Measurements from ENCODE around the gene ZNF227. TPM values are rescaled to one million over a fixed set of nuclear protein-coding genes. Genes with fewer than 3 reads are reported as not detected.
"Not testable (repeated sequence)": the region's sequence is repeated elsewhere in the genome, so short reads cannot be mapped to it uniquely, and the experiment has no call there.

The ZNF227 gene
- total RNA-seq, 4 donors from 2014 or later: 10.9 to 13.3 (median 12.4) TPM

DNA sequence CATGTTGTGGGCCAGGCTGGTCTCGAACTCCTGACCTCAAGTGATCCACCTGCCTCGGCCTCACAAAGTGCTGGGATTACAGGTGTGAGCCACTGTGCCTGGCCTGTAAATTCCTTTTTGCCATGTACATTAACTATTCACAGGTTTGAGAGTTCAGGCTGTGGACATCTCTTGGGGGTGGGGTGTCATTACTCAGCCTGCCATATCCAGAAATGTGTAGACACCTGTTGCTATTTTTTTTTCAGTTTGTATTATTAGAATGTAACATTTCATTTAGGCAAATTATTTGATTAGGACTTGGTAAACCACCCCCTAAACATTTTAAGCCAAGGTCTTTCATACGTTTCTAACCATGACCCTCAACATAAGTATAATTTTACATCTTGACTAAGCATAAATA is 20.5 kb downstream of the ZNF227 start:
- Histone ChIP-seq H3K4me1 (no peaks in the 10 kb centered on the region), H3K9me3 (peaks cover 6 to 92% (median 83%) of the 10 kb centered on the region in 4 donors), H3K27me3 (no peaks in the 10 kb centered on the region), H3K36me3 (peaks cover 89 to 94% (median 91%) of the 10 kb centered on the region in 4 donors), H3K27ac (replicated peaks in 1 of 4) (no peak overlapping the region), H3K4me3 (no peak overlapping the region)
- no peak for DNase-seq (ENCODE audit: extremely low spot score)
- WGBS: 85% methylated on average over 3 of the region's 3 CpGs
- intact Hi-C loops (cut with DNase I): no loop called here
- TF ChIP-seq CTCF (IDR thresholded peaks at IDR 0.05) (no peak), EP300 (IDR thresholded peaks at IDR 0.05) (no peak), POLR2A (IDR thresholded peaks at IDR 0.05; ENCODE audit: low read depth) (no peak), POLR2AphosphoS5 (IDR thresholded peaks at IDR 0.05) (no peak)

- Histone ChIP-seq H3K36me3 (peaks cover 54 to 63% (median 56%) of the 10 kb centered on the region in 4 donors), H3K9me3 (peaks cover 7 to 100% (median 84%) of the 10 kb centered on the region in 4 donors), H3K4me1 (no peaks in the 10 kb centered on the region), H3K4me3 (no peak overlapping the region), H3K27me3 (no peaks in the 10 kb centered on the region), H3K27ac (replicated peaks in 1 of 4) (no peak overlapping the region)
- TF ChIP-seq POLR2AphosphoS5 (IDR thresholded peaks at IDR 0.05): no peak
- no peak for TF ChIP-seq EP300 (IDR thresholded peaks at IDR 0.05)
- TF ChIP-seq POLR2A (IDR thresholded peaks at IDR 0.05; ENCODE audit: low read depth): no peak
- no peak for TF ChIP-seq CTCF (IDR thresholded peaks at IDR 0.05)
- intact Hi-C loops (cut with DNase I): no loop called here
- WGBS: 98% methylated on average over 8 of the region's 8 CpGs
- no peak for DNase-seq (ENCODE audit: extremely low spot score)
These were observed 24.1 kb downstream of the ZNF227 start for GRCh38 chr19:44236384-44236783.

- DNase-seq (ENCODE audit: extremely low spot score); intact Hi-C loops (cut with DNase I); H3K4me3 ChIP-seq; H3K4me1 ChIP-seq; H3K27me3 ChIP-seq; H3K27ac ChIP-seq (replicated peaks in 1 of 4): not testable (repeated sequence)
- peaks cover 7 to 100% (median 98%) of the 10 kb centered on the region in 4 donors for H3K9me3 ChIP-seq
- peaks cover 0 to 22% (median 3%) of the 10 kb centered on the region in 4 donors for H3K36me3 ChIP-seq
- 98% methylated on average over 2 of the region's 2 CpGs for WGBS
These were observed 40.0 kb downstream of the ZNF227 start for GRCh38 chr19:44252332-44252731.

- H3K27ac ChIP-seq (replicated peaks in 1 of 4); intact Hi-C loops (cut with DNase I); H3K4me1 ChIP-seq; DNase-seq (ENCODE audit: extremely low spot score); H3K4me3 ChIP-seq; H3K27me3 ChIP-seq: not testable (repeated sequence)
- H3K9me3 ChIP-seq: peaks cover 7 to 100% (median 96%) of the 10 kb centered on the region in 4 donors
- peaks cover 0 to 22% (median 2%) of the 10 kb centered on the region in 4 donors for H3K36me3 ChIP-seq
- 92% methylated on average over 2 of the region's 2 CpGs for WGBS
These were observed 41.1 kb downstream of the ZNF227 start for GRCh38 chr19:44253392-44253791.

- H3K4me3 ChIP-seq: no peak overlapping the region
These were observed 42.2 kb downstream of the ZNF227 start for GRCh38 chr19:44254496-44254895.

More at GRCh38 chr19:44254496-44254895, 42.2 kb downstream of the ZNF227 start:
- TF ChIP-seq POLR2A (IDR thresholded peaks at IDR 0.05; ENCODE audit: low read depth) (no peak), EP300 (IDR thresholded peaks at IDR 0.05) (no peak), POLR2AphosphoS5 (IDR thresholded peaks at IDR 0.05) (no peak), CTCF (IDR thresholded peaks at IDR 0.05) (no peak)
- intact Hi-C loops (cut with DNase I): no loop called here
- no peak for DNase-seq (ENCODE audit: extremely low spot score)
- WGBS: 98% methylated on average over 2 of the region's 2 CpGs
- Histone ChIP-seq H3K27ac (replicated peaks in 1 of 4) (no peak overlapping the region), H3K36me3 (peaks cover 0 to 11% (median 0%) of the 10 kb centered on the region in 4 donors), H3K27me3 (no peaks in the 10 kb centered on the region), H3K4me1 (no peaks in the 10 kb centered on the region), H3K9me3 (peaks cover 7 to 98% (median 89%) of the 10 kb centered on the region in 4 donors)
